Fibroblast of lung (primary cell): ENCODE results near the gene PCDHA1. TPM values are rescaled to one million over a fixed set of nuclear protein-coding genes. Genes with fewer than 3 reads are reported as not detected.

Experiments used
- DNase-seq, 2 donors: peaks; one replicate each; pipeline versions ENCODE4 v3.0.0 to v3.0.0-alpha.2; 2010; ENCODE audit warnings: low read depth in 2 of 2
- H2AFZ ChIP-seq: 2 replicates; pipeline ENCODE4 v1.5.1; 2012; ENCODE audit warnings: low read length, control low read depth, inconsistent platforms
- H3K27ac ChIP-seq: 2 replicates; pipeline ENCODE4 v1.5.1; 2011; ENCODE audit warnings: low read length, control low read depth; ENCODE audit not compliant: insufficient read depth
- H3K27me3 ChIP-seq: 2 replicates; pipeline ENCODE4 v1.5.1; 2011; ENCODE audit warnings: mild to moderate bottlenecking, low read length; ENCODE audit not compliant: control insufficient read depth, insufficient read depth
- H3K36me3 ChIP-seq: 2 replicates; pipeline ENCODE4 v1.5.1; 2011; ENCODE audit warnings: low read length; ENCODE audit not compliant: control insufficient read depth, insufficient read depth
- H3K4me1 ChIP-seq: 2 replicates; pipeline ENCODE4 v1.5.1; 2011; ENCODE audit warnings: low read length; ENCODE audit not compliant: control insufficient read depth, insufficient read depth; ENCODE audit errors: extremely low read depth
- H3K4me2 ChIP-seq: 2 replicates; pipeline ENCODE4 v1.5.1; 2011; ENCODE audit warnings: low read length, control low read depth; ENCODE audit not compliant: insufficient read depth; ENCODE audit errors: extremely low read depth
- H3K4me3 ChIP-seq, 4 experiments: fragments of 200-600 bp in 1 of 4; sonication (generic) in 1 of 4; replicated peaks in 1 of 4; 2 replicates each; pipeline ENCODE4 v1.5.1; 2011 to 2016; ENCODE audit warnings: low read length in 4 of 4, low read depth in 3 of 4, mild to moderate bottlenecking in 3 of 4, control low read depth in 2 of 4, inconsistent platforms in 1 of 4, mixed read lengths in 1 of 4; ENCODE audit not compliant: insufficient read depth in 1 of 4; ENCODE audit errors: control extremely low read depth in 1 of 4
- H3K79me2 ChIP-seq: 2 replicates; pipeline ENCODE4 v1.5.1; 2012; ENCODE audit warnings: mild to moderate bottlenecking, low read length, inconsistent platforms; ENCODE audit not compliant: control insufficient read depth, insufficient read depth
- H3K9ac ChIP-seq: 2 replicates; pipeline ENCODE4 v1.5.1; 2011; ENCODE audit warnings: mild to moderate bottlenecking, low read length, control low read depth; ENCODE audit not compliant: insufficient read depth
- H3K9me3 ChIP-seq: 2 replicates; pipeline ENCODE4 v1.5.1; 2012; ENCODE audit warnings: low read depth, low read length; ENCODE audit not compliant: control insufficient read depth, insufficient read depth
- H4K20me1 ChIP-seq: 2 replicates; pipeline ENCODE4 v1.5.1; 2011; ENCODE audit warnings: low read length; ENCODE audit not compliant: control insufficient read depth, insufficient read depth; ENCODE audit errors: extremely low read depth
- EZH2 ChIP-seq: IDR thresholded peaks from 2 replicates; pipeline ENCODE4 v1.5.1; 2012; ENCODE audit warnings: low read length, control low read depth, mild to moderate bottlenecking; ENCODE audit errors: missing control alignments
- polyA plus RNA-seq, 2 donors: library from polyadenylated mRNA; depleted of rRNA in 1 of 2; stranded (reverse) in 1 of 2; unstranded in 1 of 2; fragments of >200 nt; gene quantifications; 2 replicates each; pipeline ENCODE4 v1.2.1, GENCODE V29; 2011 to 2012; ENCODE audit warnings: missing spikeins in 1 of 2
- total RNA-seq: library from RNA; depleted of rRNA; stranded (reverse); fragments of >200 nt; gene quantifications from 2 replicates; pipeline ENCODE4 v1.2.1, GENCODE V29; 2014
- TF ChIP-seq, protein P1 (sequence below), 2 donors: IDR thresholded peaks in 1 of 2; conservative IDR thresholded peaks in 1 of 2; 1 replicate in 1 of 2; 2 replicates in 1 of 2; pipeline ENCODE4 v1.5.1; 2011 to 2012; ENCODE audit warnings: low read length in 2 of 2, control low read depth in 1 of 2, inconsistent platforms in 1 of 2, low read depth in 1 of 2, mild to moderate bottlenecking in 1 of 2

The PCDHA1 gene
- total and polyA plus RNA-seq, 2 donors (not counting 1 experiment from before 2014, with no cell fraction given), result under 0.01 to 0.12 TPM

- H3K36me3 ChIP-seq, result no peaks in the 10 kb centered on the region
- no peak overlapping the region for H3K27ac ChIP-seq
- peaks cover 2% of the 10 kb centered on the region for H3K4me1 ChIP-seq
- TF ChIP-seq EZH2, result no peak
- TF ChIP-seq, protein P1, sequence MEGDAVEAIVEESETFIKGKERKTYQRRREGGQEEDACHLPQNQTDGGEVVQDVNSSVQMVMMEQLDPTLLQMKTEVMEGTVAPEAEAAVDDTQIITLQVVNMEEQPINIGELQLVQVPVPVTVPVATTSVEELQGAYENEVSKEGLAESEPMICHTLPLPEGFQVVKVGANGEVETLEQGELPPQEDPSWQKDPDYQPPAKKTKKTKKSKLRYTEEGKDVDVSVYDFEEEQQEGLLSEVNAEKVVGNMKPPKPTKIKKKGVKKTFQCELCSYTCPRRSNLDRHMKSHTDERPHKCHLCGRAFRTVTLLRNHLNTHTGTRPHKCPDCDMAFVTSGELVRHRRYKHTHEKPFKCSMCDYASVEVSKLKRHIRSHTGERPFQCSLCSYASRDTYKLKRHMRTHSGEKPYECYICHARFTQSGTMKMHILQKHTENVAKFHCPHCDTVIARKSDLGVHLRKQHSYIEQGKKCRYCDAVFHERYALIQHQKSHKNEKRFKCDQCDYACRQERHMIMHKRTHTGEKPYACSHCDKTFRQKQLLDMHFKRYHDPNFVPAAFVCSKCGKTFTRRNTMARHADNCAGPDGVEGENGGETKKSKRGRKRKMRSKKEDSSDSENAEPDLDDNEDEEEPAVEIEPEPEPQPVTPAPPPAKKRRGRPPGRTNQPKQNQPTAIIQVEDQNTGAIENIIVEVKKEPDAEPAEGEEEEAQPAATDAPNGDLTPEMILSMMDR (conservative IDR thresholded peaks at IDR 0.05 in 1 of 2, IDR thresholded peaks at IDR 0.05 in 1 of 2; ENCODE audit: low read depth in 1 of 2, low read length in 2 of 2), result no peak
- H3K27me3 ChIP-seq, result no peaks in the 10 kb centered on the region
- no peaks in the 10 kb centered on the region for H3K79me2 ChIP-seq
- no peaks in the 10 kb centered on the region for H4K20me1 ChIP-seq
- H3K9ac ChIP-seq, result no peak overlapping the region
- no peak overlapping the region for H3K4me2 ChIP-seq
- no peaks in the 10 kb centered on the region for H3K9me3 ChIP-seq
- H3K4me3 ChIP-seq, result peak overlapping the region in 1 of 4 experiments; percentile 10
- no peak for DNase-seq
- peak overlapping the region; percentile 20 for H2AFZ ChIP-seq
Measured at GRCh38 chr5:141001844-141002604, 216.1 kb downstream of the PCDHA1 start.

DNA sequence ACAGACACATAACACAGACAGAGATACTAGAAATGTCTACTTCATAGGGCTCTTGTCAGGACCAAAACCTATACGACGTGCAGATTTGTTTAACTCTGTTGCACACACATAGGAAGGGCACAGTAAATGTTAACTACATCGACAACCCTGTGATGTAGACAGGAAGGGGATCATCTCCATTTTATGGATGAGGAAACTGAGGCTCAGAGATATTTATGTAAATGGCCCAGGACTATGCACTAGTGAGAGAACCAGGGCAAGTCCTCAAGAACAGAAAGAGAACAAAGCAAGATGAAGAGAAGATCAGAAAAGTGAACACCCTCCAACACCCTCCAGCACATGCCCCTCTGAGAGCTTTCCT, 216.6 kb downstream of the PCDHA1 start:
- peaks cover 2% of the 10 kb centered on the region for H3K4me1 ChIP-seq
- no peak overlapping the region for H3K4me3 ChIP-seq
- no peak for DNase-seq
- no peaks in the 10 kb centered on the region for H3K79me2 ChIP-seq
- H3K27me3 ChIP-seq, result no peaks in the 10 kb centered on the region
- TF ChIP-seq EZH2, result no peak
- TF ChIP-seq, protein P1 (conservative IDR thresholded peaks at IDR 0.05 in 1 of 2, IDR thresholded peaks at IDR 0.05 in 1 of 2; ENCODE audit: low read depth in 1 of 2, low read length in 2 of 2), result no peak
- H2AFZ ChIP-seq, result no peak overlapping the region
- no peaks in the 10 kb centered on the region for H3K9me3 ChIP-seq
- no peaks in the 10 kb centered on the region for H4K20me1 ChIP-seq
- H3K9ac ChIP-seq, result no peak overlapping the region
- no peak overlapping the region for H3K27ac ChIP-seq
- no peak overlapping the region for H3K4me2 ChIP-seq
- no peaks in the 10 kb centered on the region for H3K36me3 ChIP-seq

- no peak overlapping the region for H2AFZ ChIP-seq
- H4K20me1 ChIP-seq, result no peaks in the 10 kb centered on the region
- no peak for TF ChIP-seq EZH2
- TF ChIP-seq, protein P1 (conservative IDR thresholded peaks at IDR 0.05 in 1 of 2, IDR thresholded peaks at IDR 0.05 in 1 of 2; ENCODE audit: low read depth in 1 of 2, low read length in 2 of 2), result no peak
- peaks cover 2% of the 10 kb centered on the region for H3K4me1 ChIP-seq
- no peak overlapping the region for H3K4me3 ChIP-seq
- H3K79me2 ChIP-seq, result no peaks in the 10 kb centered on the region
- no peaks in the 10 kb centered on the region for H3K27me3 ChIP-seq
- no peaks in the 10 kb centered on the region for H3K9me3 ChIP-seq
- H3K36me3 ChIP-seq, result no peaks in the 10 kb centered on the region
- no peak overlapping the region for H3K4me2 ChIP-seq
- no peak overlapping the region for H3K27ac ChIP-seq
- H3K9ac ChIP-seq, result no peak overlapping the region
- DNase-seq, result no peak
Measured at GRCh38 chr5:141003031-141003430, 217.1 kb downstream of the PCDHA1 start.
